PFSK-1 (cell line): ENCODE data around the gene MTX1.

Experiments used
- POLR2AphosphoS5 ChIP-seq: IDR thresholded peaks from 2 replicates; pipeline ENCODE4 v1.6.1; 2012; ENCODE audit warnings: low read depth, mild to moderate bottlenecking, control low read depth, low read length, moderate library complexity
- SIN3A ChIP-seq: IDR thresholded peaks from 2 replicates; pipeline ENCODE4 v1.6.1; 2012; ENCODE audit warnings: mild to moderate bottlenecking, low read length, moderate library complexity, borderline replicate concordance; ENCODE audit not compliant: insufficient read depth
- TAF1 ChIP-seq: IDR thresholded peaks from 2 replicates; pipeline ENCODE4 v1.6.1; 2012; ENCODE audit warnings: low read length, control low read depth, borderline replicate concordance; ENCODE audit not compliant: insufficient read depth
- TF ChIP-seq, protein P1 (sequence below), 2 experiments: IDR thresholded peaks; 2 replicates each; pipeline versions ENCODE4 v1.6.1 to v1.8.0; 2011 to 2012; ENCODE audit warnings: low read depth in 2 of 2, low read length in 2 of 2, control low read depth in 1 of 2, inconsistent platforms in 1 of 2, mild to moderate bottlenecking in 1 of 2, moderate library complexity in 1 of 2; ENCODE audit not compliant: insufficient read depth in 1 of 2

GRCh38 chr1:155205969-155206593 lies 2.4 kb upstream of the MTX1 start:
- TF ChIP-seq POLR2AphosphoS5 (no peak), TAF1 (no peak), SIN3A (no peak)
- TF ChIP-seq, protein P1, sequence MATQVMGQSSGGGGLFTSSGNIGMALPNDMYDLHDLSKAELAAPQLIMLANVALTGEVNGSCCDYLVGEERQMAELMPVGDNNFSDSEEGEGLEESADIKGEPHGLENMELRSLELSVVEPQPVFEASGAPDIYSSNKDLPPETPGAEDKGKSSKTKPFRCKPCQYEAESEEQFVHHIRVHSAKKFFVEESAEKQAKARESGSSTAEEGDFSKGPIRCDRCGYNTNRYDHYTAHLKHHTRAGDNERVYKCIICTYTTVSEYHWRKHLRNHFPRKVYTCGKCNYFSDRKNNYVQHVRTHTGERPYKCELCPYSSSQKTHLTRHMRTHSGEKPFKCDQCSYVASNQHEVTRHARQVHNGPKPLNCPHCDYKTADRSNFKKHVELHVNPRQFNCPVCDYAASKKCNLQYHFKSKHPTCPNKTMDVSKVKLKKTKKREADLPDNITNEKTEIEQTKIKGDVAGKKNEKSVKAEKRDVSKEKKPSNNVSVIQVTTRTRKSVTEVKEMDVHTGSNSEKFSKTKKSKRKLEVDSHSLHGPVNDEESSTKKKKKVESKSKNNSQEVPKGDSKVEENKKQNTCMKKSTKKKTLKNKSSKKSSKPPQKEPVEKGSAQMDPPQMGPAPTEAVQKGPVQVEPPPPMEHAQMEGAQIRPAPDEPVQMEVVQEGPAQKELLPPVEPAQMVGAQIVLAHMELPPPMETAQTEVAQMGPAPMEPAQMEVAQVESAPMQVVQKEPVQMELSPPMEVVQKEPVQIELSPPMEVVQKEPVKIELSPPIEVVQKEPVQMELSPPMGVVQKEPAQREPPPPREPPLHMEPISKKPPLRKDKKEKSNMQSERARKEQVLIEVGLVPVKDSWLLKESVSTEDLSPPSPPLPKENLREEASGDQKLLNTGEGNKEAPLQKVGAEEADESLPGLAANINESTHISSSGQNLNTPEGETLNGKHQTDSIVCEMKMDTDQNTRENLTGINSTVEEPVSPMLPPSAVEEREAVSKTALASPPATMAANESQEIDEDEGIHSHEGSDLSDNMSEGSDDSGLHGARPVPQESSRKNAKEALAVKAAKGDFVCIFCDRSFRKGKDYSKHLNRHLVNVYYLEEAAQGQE (IDR thresholded peaks at IDR 0.05; ENCODE audit: insufficient read depth in 1 of 2, low read depth in 2 of 2, low read length in 2 of 2) = no peak
